NCI-H2196 (cell line): ENCODE data around the gene NFE2L3.
"Not testable (repeated sequence)": the region's sequence is repeated elsewhere in the genome, so short reads cannot be mapped to it uniquely, and the experiment has no call there.

Source experiments
- DNase-seq: peaks from one replicate; lab custom pipeline; 2025; ENCODE audit not compliant: unreplicated experiment; lab: John Stamatoyannopoulos, UW

NFE2L3 gene

GRCh38 chr7:26151953-26152781 is at the start of gene NFE2L3:
Gene NFE2L3 (plus strand): TSS chr7:26152198. CDS start chr7:26152499, 301 bp downstream.
- peak; percentile 90 for DNase-seq

DNA sequence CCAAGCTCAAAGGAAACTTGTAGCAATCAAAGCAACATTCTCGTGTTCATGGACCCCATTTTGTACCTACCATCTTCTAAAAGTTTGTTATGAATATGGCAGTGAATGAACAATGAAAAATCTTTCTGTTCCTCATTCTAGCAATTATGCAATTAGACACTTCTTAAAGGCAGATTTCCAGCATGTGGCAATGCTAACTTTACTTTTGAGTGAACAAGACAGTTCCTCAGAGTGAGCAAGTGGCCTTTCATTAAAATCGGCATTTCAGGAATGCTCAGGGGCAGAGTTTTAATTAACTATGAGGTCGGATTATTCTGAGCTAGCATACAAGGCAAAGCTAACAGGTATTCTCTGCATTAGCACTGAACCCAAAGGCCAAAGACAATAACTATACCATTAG is 48.4 kb upstream of the NFE2L3 start:
- no peak for DNase-seq

DNA sequence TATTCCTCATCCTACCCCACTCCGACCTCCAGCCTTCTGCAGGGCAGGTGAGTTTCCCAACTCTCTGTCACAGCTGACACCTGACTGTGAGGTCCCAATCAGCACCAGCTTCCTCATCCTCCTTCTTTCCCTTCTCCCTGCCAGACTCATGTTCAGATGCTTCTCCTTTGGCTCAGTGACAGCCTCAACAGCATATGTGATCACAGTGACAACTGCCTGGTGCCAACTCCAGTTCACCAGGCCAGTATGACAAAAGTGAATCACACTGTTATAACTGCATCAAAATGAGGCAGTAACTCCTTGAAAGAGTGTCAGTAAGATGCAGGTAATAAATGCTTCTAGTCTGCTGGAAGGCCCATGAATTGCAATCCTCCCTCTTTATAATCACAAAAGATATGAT is 46.8 kb upstream of the NFE2L3 start:
- DNase-seq: no peak

DNA sequence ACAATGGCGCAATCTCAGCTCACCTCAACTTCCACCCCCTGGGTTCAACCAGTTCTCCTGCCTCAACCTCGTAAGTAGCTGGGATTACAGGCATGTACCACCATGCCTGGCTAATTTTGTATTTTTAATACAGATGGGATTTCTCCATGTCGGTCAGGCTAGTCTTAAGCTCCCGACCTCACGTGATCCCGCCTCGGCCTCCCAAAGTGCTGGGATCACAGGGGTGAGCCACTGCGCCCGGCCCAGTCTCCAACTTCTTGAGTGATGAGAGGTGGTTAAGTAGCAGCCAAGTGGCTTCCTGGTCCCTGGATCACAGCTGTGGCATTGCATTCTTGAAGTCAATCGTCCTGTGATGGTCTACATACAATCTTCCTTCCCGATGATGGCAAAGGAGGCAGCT is 46.1 kb upstream of the NFE2L3 start:
- no peak for DNase-seq

DNA sequence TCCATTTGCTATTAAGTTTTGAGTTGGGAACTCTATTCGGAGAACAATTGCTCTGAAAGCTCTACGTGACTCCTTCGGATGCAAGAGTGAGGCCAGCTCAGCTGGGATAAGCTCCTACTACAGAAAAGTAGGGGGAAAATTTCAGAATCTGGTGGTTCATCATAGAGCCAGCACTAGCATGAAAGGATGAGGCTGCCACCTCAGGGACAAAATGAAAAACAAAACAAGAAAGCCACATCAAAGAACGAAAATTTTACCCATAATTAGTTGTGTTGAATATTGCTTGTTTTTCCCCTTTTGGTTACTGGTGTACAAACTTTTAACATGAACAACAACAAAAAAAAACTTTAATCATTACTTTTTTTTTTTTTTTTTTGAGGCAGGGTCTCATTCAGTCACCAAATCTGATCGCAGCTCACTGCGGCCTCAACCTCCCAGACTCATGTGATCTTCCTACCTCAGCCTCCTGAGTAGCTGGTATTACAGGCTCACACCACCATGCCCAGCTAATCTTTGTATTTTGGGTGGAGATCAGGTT is 39.7 kb upstream of the NFE2L3 start:
- no peak for DNase-seq

- DNase-seq: no peak
These were observed 36.3 kb upstream of the NFE2L3 start for GRCh38 chr7:26115650-26116049.

DNA sequence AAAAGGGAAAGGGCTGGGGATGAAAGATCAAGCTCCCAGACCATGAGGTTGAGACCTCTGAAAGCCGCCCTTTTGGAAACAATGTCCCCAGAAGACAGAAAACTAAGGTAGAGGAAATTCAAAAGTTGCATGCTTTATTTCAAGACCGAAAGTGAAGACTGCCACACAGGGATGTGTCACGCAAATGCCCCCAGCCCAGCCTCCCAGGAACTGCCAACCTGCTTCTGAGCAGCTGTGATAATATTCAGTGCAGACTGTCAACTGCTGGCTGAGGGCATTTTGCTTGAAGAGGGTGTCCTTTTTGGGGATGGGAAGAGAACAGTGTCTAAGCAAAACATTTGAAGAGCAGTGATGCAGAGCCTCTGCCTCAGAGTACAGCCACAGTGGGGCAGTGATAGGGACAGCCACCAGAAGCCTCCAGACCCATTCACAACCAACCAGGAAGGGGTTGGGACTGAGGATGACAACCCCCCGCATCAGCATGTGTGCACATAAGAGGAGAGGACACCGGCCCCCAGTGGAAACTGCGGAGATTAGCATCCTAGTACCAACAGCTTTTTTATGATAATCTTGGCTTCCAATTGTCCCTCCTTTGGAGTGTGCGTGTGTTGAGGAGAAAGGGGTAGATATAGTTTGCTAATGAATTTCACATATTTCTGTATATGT is 34.7 kb upstream of the NFE2L3 start:
- no peak for DNase-seq

GRCh38 chr7:26117970-26118369 is 34.0 kb upstream of the NFE2L3 start:
- no peak for DNase-seq

GRCh38 chr7:26122745-26123144 is 29.3 kb upstream of the NFE2L3 start:
- DNase-seq: no peak

DNA sequence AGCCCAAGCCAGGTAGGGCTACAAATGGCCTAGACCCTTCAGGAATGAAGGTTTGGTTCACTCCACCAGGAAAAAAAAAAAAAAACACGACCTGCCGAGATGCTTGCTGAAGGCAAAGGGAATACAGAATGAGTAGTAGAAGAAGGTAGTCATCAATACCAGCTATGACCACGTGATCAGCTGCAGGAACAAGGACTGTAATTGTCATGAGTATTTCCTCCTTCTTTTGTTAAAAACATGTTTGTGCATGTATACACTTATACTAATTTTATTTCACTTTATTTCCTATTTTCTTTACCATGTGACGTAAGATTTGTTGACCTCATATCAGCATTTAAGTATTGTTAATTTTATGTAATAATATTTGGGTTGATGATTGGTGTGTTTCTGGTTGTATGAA is 27.2 kb upstream of the NFE2L3 start:
- DNase-seq: not testable (repeated sequence)

- peak; percentile 31 for DNase-seq
These were observed 24.6 kb upstream of the NFE2L3 start for GRCh38 chr7:26127411-26127810.

GRCh38 chr7:26131056-26131589 is 20.9 kb upstream of the NFE2L3 start:
- no peak for DNase-seq

DNA sequence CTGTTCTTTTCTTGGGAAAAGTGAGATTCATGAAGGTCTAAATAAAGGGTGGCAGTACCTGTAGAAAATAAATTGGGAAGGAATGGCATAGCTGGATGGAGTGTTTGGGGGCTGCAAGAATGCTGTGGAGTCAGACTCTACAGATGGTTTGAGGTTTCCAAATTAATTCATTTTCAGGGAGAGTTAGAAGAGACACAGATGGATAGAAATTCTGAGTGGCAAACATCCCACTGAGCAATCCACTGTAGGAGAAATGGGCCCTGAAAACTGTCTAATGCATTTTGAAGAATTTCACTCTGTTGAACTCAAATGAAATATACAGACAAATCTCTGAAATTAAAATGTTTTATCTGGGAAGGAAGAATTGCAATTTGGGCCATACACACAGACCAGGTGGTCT is 16.9 kb upstream of the NFE2L3 start:
- no peak for DNase-seq

- no peak for DNase-seq
These were observed 16.4 kb upstream of the NFE2L3 start for GRCh38 chr7:26135551-26135950.

- no peak for DNase-seq
These were observed 15.2 kb upstream of the NFE2L3 start for GRCh38 chr7:26136831-26137230.

DNA sequence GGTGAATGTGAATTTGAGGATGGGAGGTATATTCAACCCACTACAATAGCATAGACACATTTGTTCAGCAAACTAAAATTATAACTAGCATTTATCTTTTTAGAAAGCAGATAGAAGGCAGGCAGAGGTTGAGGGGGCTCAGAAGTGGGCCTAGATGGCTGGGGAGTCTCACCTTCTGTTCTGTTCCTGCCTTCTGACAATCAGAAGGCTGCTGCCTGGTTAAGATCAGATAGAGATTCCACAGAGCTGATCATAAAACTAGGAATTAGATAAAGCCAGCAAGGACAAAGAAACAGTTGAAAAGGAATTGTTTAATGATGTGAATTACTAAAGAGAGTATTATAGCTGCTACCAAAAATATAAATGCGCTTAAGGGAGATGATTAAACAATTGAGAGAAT is 11.6 kb upstream of the NFE2L3 start:
- DNase-seq: no peak

DNA sequence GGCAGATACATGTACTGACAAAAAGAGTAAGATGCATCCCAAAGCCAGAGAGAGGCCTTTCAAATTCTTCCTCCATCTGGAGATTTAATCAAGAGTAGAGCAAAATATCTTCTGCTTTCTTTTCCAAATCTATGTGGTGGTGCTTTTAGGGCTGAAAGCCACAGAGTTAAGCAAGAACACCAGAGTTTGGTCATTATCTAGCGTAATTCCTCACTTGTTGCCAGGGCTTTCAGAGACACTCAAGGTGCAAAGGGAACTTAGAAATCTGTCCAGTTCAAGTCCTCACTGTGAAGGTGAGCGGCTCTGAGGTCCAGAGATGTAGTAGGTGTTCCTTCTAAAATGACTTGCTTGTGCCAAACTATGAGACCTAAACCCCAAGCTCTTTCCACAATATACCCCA is 10.9 kb upstream of the NFE2L3 start:
- DNase-seq: no peak

DNA sequence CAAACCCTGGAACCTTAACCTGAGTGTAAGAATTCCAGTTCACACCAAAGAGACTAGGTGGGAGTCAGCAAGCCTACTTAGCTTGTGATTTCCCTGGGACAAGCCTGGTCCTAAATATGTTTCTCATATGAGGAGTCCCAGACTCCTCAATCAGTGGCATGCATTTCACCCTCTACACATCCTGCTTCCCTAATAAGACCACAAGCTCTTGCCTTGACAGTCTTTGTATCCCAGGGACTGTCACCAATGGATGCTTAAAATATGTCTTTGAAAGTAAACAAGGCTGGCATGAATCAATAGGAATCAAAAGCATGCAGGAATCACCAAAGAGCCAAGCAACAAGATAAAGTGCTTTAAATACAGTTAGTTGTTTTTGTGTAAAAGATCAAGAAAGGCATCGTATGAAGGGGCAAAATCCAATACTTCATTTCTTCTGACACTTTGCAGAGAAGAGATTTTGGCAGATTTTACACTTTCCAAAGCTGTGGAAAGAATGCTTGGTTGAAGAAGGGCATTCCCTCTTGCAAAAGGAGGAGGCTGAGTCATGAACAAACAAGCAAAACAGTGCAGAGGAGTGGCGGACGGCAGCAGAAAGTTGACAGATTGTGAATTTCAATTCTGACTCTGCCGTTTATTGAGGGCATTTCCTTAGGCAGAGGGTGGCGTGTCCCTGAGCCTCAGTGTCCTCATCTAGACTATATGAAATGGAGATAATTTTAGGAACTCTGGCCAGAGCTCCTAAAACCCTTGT is 8.5 kb upstream of the NFE2L3 start:
- no peak for DNase-seq

GRCh38 chr7:26144184-26145080 is 7.6 kb upstream of the NFE2L3 start:
- DNase-seq: no peak

DNA sequence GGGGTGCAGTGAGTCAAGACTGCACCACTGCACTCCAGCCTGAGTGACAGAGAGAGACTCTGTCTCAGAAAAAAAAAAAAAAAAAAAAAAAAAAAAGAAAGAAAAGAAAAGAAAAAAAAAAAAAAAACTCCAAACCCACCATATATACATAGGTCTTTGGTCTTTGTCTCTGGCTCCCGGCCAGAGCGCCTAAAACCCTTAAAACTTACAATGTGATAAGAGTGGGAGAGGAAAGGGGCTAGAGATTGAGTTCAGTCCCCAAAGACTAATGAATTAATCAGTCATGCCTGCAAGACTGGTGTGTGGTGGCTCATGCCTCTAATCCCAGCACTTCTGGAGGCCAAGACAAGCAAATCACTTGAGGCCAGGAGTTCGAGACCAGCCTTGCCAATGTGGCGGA is 6.8 kb upstream of the NFE2L3 start:
- DNase-seq: no peak
